Measurements from ENCODE around the gene PDE6B.
"Not testable (repeated sequence)": the region's sequence is repeated elsewhere in the genome, so short reads cannot be mapped to it uniquely, and the experiment has no call there.

PDE6B gene

GRCh38 chr4:633406-633805, 8.0 kb downstream of the PDE6B start:
- TF ChIP-seq CTCF (IDR thresholded peaks at IDR 0.05), result no peak
- Histone ChIP-seq H3K36me3 (no peaks in the 10 kb centered on the region), H3K27ac (no peak overlapping the region), H3K9me3 (peaks cover 0 to 9% (median 0%) of the 10 kb centered on the region in 3 donors), H3K27me3 (peaks cover 0 to 33% of the 10 kb centered on the region in 2 donors), H3K4me3 (no peak overlapping the region), H3K4me1 (no peaks in the 10 kb centered on the region)
- intact Hi-C loops (cut with DNase I; ENCODE audit: low total_unique reads), result no loop called here
- no peak for DNase-seq

GRCh38 chr4:633976-634598, 8.7 kb downstream of the PDE6B start:
- no peak overlapping the region for H3K27ac ChIP-seq
- no peaks in the 10 kb centered on the region for H3K36me3 ChIP-seq
- intact Hi-C loops (cut with DNase I; ENCODE audit: low total_unique reads), result no loop called here
- TF ChIP-seq CTCF (IDR thresholded peaks at IDR 0.05), result no peak
- no peaks in the 10 kb centered on the region for H3K4me1 ChIP-seq
- H3K9me3 ChIP-seq, result peaks cover 0 to 9% (median 0%) of the 10 kb centered on the region in 3 donors
- DNase-seq, result no peak
- peaks cover 0 to 26% of the 10 kb centered on the region in 2 donors for H3K27me3 ChIP-seq
- H3K4me3 ChIP-seq, result no peak overlapping the region

GRCh38 chr4:634599-634985, 9.2 kb downstream of the PDE6B start:
- TF ChIP-seq CTCF (IDR thresholded peaks at IDR 0.05), result no peak
- peaks cover 0 to 9% (median 0%) of the 10 kb centered on the region in 3 donors for H3K9me3 ChIP-seq
- intact Hi-C loops (cut with DNase I; ENCODE audit: low total_unique reads), result no loop called here
- no peak overlapping the region for H3K4me3 ChIP-seq
- H3K27ac ChIP-seq, result no peak overlapping the region
- H3K36me3 ChIP-seq, result no peaks in the 10 kb centered on the region
- H3K27me3 ChIP-seq, result peaks cover 0 to 26% of the 10 kb centered on the region in 2 donors
- no peak for DNase-seq
- H3K4me1 ChIP-seq, result no peaks in the 10 kb centered on the region

GRCh38 chr4:635066-635835, 9.9 kb downstream of the PDE6B start:
- intact Hi-C loops (cut with DNase I; ENCODE audit: low total_unique reads); DNase-seq; H3K27ac ChIP-seq; H3K4me3 ChIP-seq; H3K9me3 ChIP-seq; H3K36me3 ChIP-seq; H3K4me1 ChIP-seq: not testable (repeated sequence)
- H3K27me3 ChIP-seq, result peaks cover 0 to 23% of the 10 kb centered on the region in 2 donors

- no peak overlapping the region for H3K4me3 ChIP-seq
- H3K36me3 ChIP-seq, result no peaks in the 10 kb centered on the region
- H3K4me1 ChIP-seq, result no peaks in the 10 kb centered on the region
- no peak overlapping the region for H3K27ac ChIP-seq
- peaks cover 0 to 9% (median 0%) of the 10 kb centered on the region in 3 donors for H3K9me3 ChIP-seq
- DNase-seq, result peak in 1 of 2 donors; percentile 44
- intact Hi-C loops (cut with DNase I; ENCODE audit: low total_unique reads), result no loop called here
- no peak for TF ChIP-seq CTCF (IDR thresholded peaks at IDR 0.05)
- peaks cover 0 to 27% of the 10 kb centered on the region in 2 donors for H3K27me3 ChIP-seq
Measured at GRCh38 chr4:635851-636627, 10.7 kb downstream of the PDE6B start.

Measured in tibial artery (tissue), 4 donors.